Body of pancreas (tissue), 4 donors: ENCODE measurements around the gene LRRC47. TPM values are rescaled to one million over a fixed set of nuclear protein-coding genes. Genes with fewer than 3 reads are reported as not detected.

ENCODE experiments used
- ATAC-seq: fragments of 150-250 bp; one replicate; pipeline ENCODE4 v1.9.1; 2016
- DNase-seq, 4 donors: peaks; one replicate each; pipeline ENCODE4 v3.0.0-alpha.2; 2019
- H3K27ac ChIP-seq, 4 donors: fragments of 200-600 bp; sonication (generic); 1 replicate in 3 of 4; 2 replicates in 1 of 4; pipeline versions ENCODE4 v1.5.1 to v1.6.1; 2016 to 2019; ENCODE audit warnings: mild to moderate bottlenecking in 1 of 4, mixed read lengths in 1 of 4, moderate library complexity in 1 of 4
- H3K27me3 ChIP-seq, 2 donors: fragments of 200-600 bp; sonication (generic); one replicate each; pipeline ENCODE4 v1.6.0; 2016; ENCODE audit warnings: mild to moderate bottlenecking in 1 of 2
- H3K36me3 ChIP-seq, 2 donors: fragments of 200-600 bp; sonication (generic); replicated peaks in 1 of 2; 2 replicates each; pipeline ENCODE4 v1.5.1; 2016; ENCODE audit warnings: low read depth in 2 of 2; ENCODE audit not compliant: insufficient read depth in 1 of 2
- H3K4me1 ChIP-seq: fragments of 200-600 bp; sonication (generic); one replicate; pipeline ENCODE4 v1.6.0; 2016
- H3K4me3 ChIP-seq, 2 donors: fragments of 200-600 bp; sonication (generic); 1 replicate in 1 of 2; 2 replicates in 1 of 2; pipeline ENCODE4 v1.5.1; 2016 to 2019
- H3K9me3 ChIP-seq, 3 donors: fragments of 200-600 bp; sonication (generic); 1 replicate in 2 of 3; 2 replicates in 1 of 3; pipeline ENCODE4 v1.5.1; 2016
- CTCF ChIP-seq, 7 experiments: fragments of 450-650 bp in 4 of 7; fragments of 200-600 bp in 3 of 7; sonication (generic) in 3 of 7; IDR thresholded peaks; one replicate each; pipeline ENCODE4 v1.5.1; 2016 to 2019; ENCODE audit warnings: antibody characterized with exemption in 7 of 7
- POLR2A ChIP-seq, 3 donors: fragments of 450-650 bp; IDR thresholded peaks; one replicate each; pipeline ENCODE4 v1.6.1; 2016; ENCODE audit warnings: antibody characterized with exemption in 3 of 3, mild to moderate bottlenecking in 2 of 3
- WGBS, 2 donors: methylation state at CpG; one replicate each; pipeline ENCODE4 v1.1.5; 2017; 5-methylcytosine and 5-hydroxymethylcytosine counted together
- intact Hi-C: fragments of 100-400 bp; cut with DNase I; formaldehyde crosslinking; loops from one replicate; pipeline ENCODE4 v1.15.1; 2023
- total RNA-seq, 2 donors: library from RNA; depleted of rRNA; stranded (reverse); fragments of >200 nt; gene quantifications; one replicate each; pipeline ENCODE4 v1.1.0, GENCODE V29; 2016

Gene LRRC47
- total RNA-seq, 2 donors from 2014 or later, result 40.0 to 49.4 TPM

GRCh38 chr1:3786468-3787348, 9.6 kb downstream of the LRRC47 start:
- TF ChIP-seq POLR2A (IDR thresholded peaks at IDR 0.05) (no peak), CTCF (IDR thresholded peaks at IDR 0.05) (no peak)
- ATAC-seq, result no peak
- no peak for DNase-seq

DNA sequence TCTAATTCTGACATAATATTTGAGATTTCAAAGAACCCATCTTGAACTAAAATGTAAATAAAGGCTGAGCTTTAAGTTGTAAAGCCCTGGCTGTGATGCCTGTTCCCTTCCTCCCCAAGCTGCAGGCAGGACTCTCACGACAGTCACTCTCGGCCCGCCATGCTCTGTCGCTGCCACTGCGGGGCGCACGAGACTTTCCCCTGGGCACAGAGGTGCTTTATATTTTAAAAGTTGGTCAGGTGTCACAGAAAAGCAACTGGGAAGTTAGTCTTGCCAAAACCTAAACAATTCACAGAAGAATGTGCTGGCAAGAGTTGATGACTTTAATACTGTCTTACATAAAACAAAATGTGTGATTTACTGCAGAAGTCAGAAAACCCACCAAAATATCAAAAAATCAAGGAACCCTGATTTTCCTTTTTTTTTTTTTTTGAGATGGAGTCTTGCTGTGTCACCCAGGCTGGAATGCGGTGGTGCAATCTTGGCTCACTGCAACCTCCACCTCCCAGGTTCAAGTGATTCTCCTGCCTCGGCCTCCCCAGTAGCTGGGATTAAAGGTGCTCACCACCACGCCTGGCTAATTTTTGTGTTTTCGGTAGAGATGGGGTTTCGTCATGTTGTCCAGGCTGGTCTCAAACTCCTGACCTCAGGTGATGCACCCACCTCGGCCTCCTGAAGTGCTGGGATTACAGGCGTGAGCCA, 10.7 kb downstream of the LRRC47 start:
- DNase-seq (no peak), ATAC-seq (no peak)
- no peaks in the 10 kb centered on the region for H3K9me3 ChIP-seq
- 82% methylated on average over 14 of the region's 14 CpGs for WGBS, 2 donors
- TF ChIP-seq CTCF (IDR thresholded peaks at IDR 0.05), result peak in 1 of 7 experiments; percentile 9
- no peak for TF ChIP-seq POLR2A (IDR thresholded peaks at IDR 0.05)
- H3K4me1 ChIP-seq, result peaks cover 3% of the 10 kb centered on the region
- H3K27ac ChIP-seq, result no peak overlapping the region
- peaks cover 21 to 40% of the 10 kb centered on the region in 2 donors for H3K36me3 ChIP-seq
- H3K4me3 ChIP-seq, result no peak overlapping the region
- intact Hi-C loops, result no loop called here
- H3K27me3 ChIP-seq, result no peaks in the 10 kb centered on the region

More at GRCh38 chr1:3786468-3787348, 9.6 kb downstream of the LRRC47 start:
- intact Hi-C loops, result no loop called here
- Histone ChIP-seq H3K9me3 (no peaks in the 10 kb centered on the region), H3K4me1 (peaks cover 6% of the 10 kb centered on the region), H3K27me3 (no peaks in the 10 kb centered on the region), H3K36me3 (peaks cover 19 to 32% of the 10 kb centered on the region in 2 donors), H3K27ac (no peak overlapping the region), H3K4me3 (no peak overlapping the region)
- WGBS, 2 donors, result 88 to 92% methylated on average over 38 to 45 of the region's 45 CpGs

GRCh38 chr1:3785045-3785444, 11.3 kb downstream of the LRRC47 start:
- ATAC-seq (no peak), DNase-seq (peak in 1 of 4 donors; percentile 47)
- intact Hi-C loops, result no loop called here
- Histone ChIP-seq H3K27ac (no peak overlapping the region), H3K9me3 (no peaks in the 10 kb centered on the region), H3K36me3 (peaks cover 21 to 43% of the 10 kb centered on the region in 2 donors), H3K4me3 (no peak overlapping the region), H3K27me3 (no peaks in the 10 kb centered on the region), H3K4me1 (no peaks in the 10 kb centered on the region)
- 71 to 76% methylated on average over 13 of the region's 13 CpGs for WGBS, 2 donors
- TF ChIP-seq CTCF (IDR thresholded peaks at IDR 0.05) (no peak), POLR2A (IDR thresholded peaks at IDR 0.05) (no peak)

GRCh38 chr1:3783651-3784474, 12.4 kb downstream of the LRRC47 start:
- Histone ChIP-seq H3K4me1 (peaks cover 1% of the 10 kb centered on the region), H3K27me3 (no peaks in the 10 kb centered on the region), H3K36me3 (peaks cover 21 to 50% of the 10 kb centered on the region in 2 donors), H3K27ac (no peak overlapping the region), H3K4me3 (no peak overlapping the region), H3K9me3 (no peaks in the 10 kb centered on the region)
- TF ChIP-seq POLR2A (IDR thresholded peaks at IDR 0.05), result no peak
- TF ChIP-seq CTCF (IDR thresholded peaks at IDR 0.05), result no peak
- intact Hi-C loops, result no loop called here
- WGBS, 2 donors, result 91 to 92% methylated on average over 27 to 30 of the region's 30 CpGs
- no peak for ATAC-seq
- no peak for DNase-seq
